Measurements from ENCODE around the gene MED16. TPM values are rescaled to one million over a fixed set of nuclear protein-coding genes. Genes with fewer than 3 reads are reported as not detected.
A peak's percentile ranks its signal among the peaks of the same experiment; 100 is the strongest.

The MED16 gene
- total RNA-seq, 1 experiment from 2014 or later, result 83.0 TPM

DNA sequence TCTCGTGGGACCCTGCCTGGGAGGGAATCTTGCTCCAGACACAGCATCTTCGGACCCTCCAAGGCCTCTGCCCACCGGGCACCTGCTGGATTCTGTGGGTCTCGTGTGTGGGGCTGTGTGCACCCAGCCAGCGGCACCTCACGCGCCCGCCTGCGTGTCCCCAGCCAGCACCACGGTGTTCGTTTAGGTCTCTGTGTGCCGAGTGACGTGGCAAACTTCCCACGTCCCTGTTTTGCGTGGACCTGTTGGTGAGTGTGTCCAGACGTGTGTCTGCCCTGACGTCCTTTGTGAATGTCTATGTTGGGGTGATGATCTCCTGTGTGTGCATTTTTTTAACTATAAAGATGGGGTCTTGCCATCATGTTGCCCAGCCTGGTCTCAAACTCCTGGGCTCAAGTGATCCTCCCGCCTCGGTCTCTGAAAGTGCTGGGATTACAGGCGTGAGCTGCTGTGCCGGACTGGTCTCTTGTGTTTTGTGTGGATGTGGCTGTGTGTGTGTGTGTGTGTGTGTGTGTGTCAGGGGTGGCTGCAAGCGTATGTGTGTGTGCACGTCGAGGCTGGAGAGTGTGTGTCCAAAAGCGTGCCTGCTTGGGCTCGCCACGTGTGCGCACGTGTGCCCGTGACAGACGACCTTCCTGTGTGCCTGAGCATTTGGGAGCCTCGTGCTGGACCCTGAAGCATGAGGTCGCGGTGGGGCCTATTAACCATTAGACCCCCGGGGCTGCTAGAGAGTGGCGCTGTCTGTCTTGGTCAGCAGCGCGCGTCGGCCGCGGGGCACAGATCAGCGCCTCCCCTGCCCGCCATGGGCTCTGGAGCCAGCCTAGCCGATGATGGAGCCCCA is 48.5 kb upstream of the MED16 start:
- no peak for DNase-seq (ENCODE audit: low spot score)
- Histone ChIP-seq H3K4me3 (ENCODE audit: low read depth, low read length, poor library complexity, severe bottlenecking) (peak overlapping the region; percentile 35), H3K27ac (ENCODE audit: low read depth, low read length, poor library complexity, severe bottlenecking) (peak overlapping the region; percentile 41), H3K36me3 (ENCODE audit: insufficient read depth, low read length, poor library complexity, severe bottlenecking) (no peaks in the 10 kb centered on the region), H3K27me3 (replicated peaks; ENCODE audit: insufficient read depth, low read depth, low read length, poor library complexity) (no peaks in the 10 kb centered on the region), H3K9me3 (ENCODE audit: low read depth, low read length, poor library complexity, severe bottlenecking) (no peaks in the 10 kb centered on the region), H3K4me1 (ENCODE audit: insufficient read depth, low read length, poor library complexity, severe bottlenecking) (peaks cover 14% of the 10 kb centered on the region)
- ChIA-PET CTCF (no interaction called here), POLR2A (ENCODE audit: low non-redundant PET) (no interaction called here)
- no peak for TF ChIP-seq EZH2 (IDR thresholded peaks at IDR 0.05; ENCODE audit: borderline replicate concordance, low read depth, low read length, poor library complexity, severe bottlenecking)
- TF ChIP-seq CTCF (conservative IDR thresholded peaks at IDR 0.05; ENCODE audit: low read depth, low read length), result no peak
- BruUV-seq (replicated peaks), result no TSS peak
- intact Hi-C loops (cut with micrococcal nuclease; ENCODE audit: unreplicated experiment), result no loop called here

GRCh38 chr19:940591-941291 is 47.8 kb upstream of the MED16 start:
- peak overlapping the region; percentile 35 for H3K4me3 ChIP-seq (ENCODE audit: low read depth, low read length, poor library complexity, severe bottlenecking)
- intact Hi-C loops (cut with micrococcal nuclease; ENCODE audit: unreplicated experiment), result no loop called here
- no peak for TF ChIP-seq CTCF (conservative IDR thresholded peaks at IDR 0.05; ENCODE audit: low read depth, low read length)
- no peak for TF ChIP-seq EZH2 (IDR thresholded peaks at IDR 0.05; ENCODE audit: borderline replicate concordance, low read depth, low read length, poor library complexity, severe bottlenecking)
- POLR2A ChIA-PET (ENCODE audit: low non-redundant PET), result no interaction called here
- DNase-seq (ENCODE audit: low spot score), result peak; percentile 70
- CTCF ChIA-PET, result no interaction called here
- H3K4me1 ChIP-seq (ENCODE audit: insufficient read depth, low read length, poor library complexity, severe bottlenecking), result peaks cover 14% of the 10 kb centered on the region
- H3K27me3 ChIP-seq (replicated peaks; ENCODE audit: insufficient read depth, low read depth, low read length, poor library complexity), result no peaks in the 10 kb centered on the region
- H3K27ac ChIP-seq (ENCODE audit: low read depth, low read length, poor library complexity, severe bottlenecking), result peak overlapping the region; percentile 41
- H3K36me3 ChIP-seq (ENCODE audit: insufficient read depth, low read length, poor library complexity, severe bottlenecking), result no peaks in the 10 kb centered on the region
- no TSS peak for BruUV-seq (replicated peaks)
- H3K9me3 ChIP-seq (ENCODE audit: low read depth, low read length, poor library complexity, severe bottlenecking), result no peaks in the 10 kb centered on the region

GRCh38 chr19:939922-940321 is 46.9 kb upstream of the MED16 start:
- POLR2A ChIA-PET (ENCODE audit: low non-redundant PET), result no interaction called here
- intact Hi-C loops (cut with micrococcal nuclease; ENCODE audit: unreplicated experiment), result no loop called here

More at GRCh38 chr19:939922-940321, 46.9 kb upstream of the MED16 start:
- peak overlapping the region; percentile 41 for H3K27ac ChIP-seq (ENCODE audit: low read depth, low read length, poor library complexity, severe bottlenecking)
- no peaks in the 10 kb centered on the region for H3K27me3 ChIP-seq (replicated peaks; ENCODE audit: insufficient read depth, low read depth, low read length, poor library complexity)
- BruUV-seq (replicated peaks), result no TSS peak
- no peaks in the 10 kb centered on the region for H3K36me3 ChIP-seq (ENCODE audit: insufficient read depth, low read length, poor library complexity, severe bottlenecking)
- TF ChIP-seq EZH2 (IDR thresholded peaks at IDR 0.05; ENCODE audit: borderline replicate concordance, low read depth, low read length, poor library complexity, severe bottlenecking) (no peak), CTCF (conservative IDR thresholded peaks at IDR 0.05; ENCODE audit: low read depth, low read length) (no peak)
- CTCF ChIA-PET, result no interaction called here
- DNase-seq (ENCODE audit: low spot score), result no peak
- no peak overlapping the region for H3K4me3 ChIP-seq (ENCODE audit: low read depth, low read length, poor library complexity, severe bottlenecking)
- no peaks in the 10 kb centered on the region for H3K9me3 ChIP-seq (ENCODE audit: low read depth, low read length, poor library complexity, severe bottlenecking)
- H3K4me1 ChIP-seq (ENCODE audit: insufficient read depth, low read length, poor library complexity, severe bottlenecking), result peaks cover 14% of the 10 kb centered on the region
